Activated CD4-positive, alpha-beta T cell treated with anti-CD3 and anti-CD28 coated beads, Interleukin-2, amount 50 U/mL, for 48 hours (primary cell): ENCODE data around the gene TP53TG5.
A peak's percentile ranks its signal among the peaks of the same experiment; 100 is the strongest.

ENCODE experiments used
- DNase-seq, 2 experiments: peaks; one replicate each; pipeline ENCODE4 v3.0.0-alpha.2; 2020

The TP53TG5 gene

DNA sequence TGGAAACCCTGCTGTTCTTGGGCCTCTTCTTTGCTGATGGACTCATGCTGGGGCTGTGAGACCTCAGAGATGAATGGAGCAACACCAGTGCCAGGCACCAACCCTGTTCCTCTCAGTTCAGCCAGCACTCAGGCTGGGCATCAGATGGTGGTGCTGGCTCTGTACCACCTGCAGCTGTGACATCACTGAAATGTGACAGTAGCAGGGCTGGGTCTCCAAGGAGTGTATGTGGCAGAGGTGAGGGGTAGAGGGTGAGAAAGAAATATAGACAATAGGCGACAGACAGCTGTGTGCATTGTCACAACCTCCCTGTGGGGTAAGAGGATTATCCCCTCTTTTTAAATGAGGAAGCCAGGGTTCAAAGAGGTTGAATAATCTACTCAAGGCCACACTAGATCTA is at the start of gene TP53TG5:
TP53TG5 (minus strand) TSS at position 135 of the 400 bp plus-strand sequence; CDS start at position 46, 89 bp downstream.
- no peak for DNase-seq

DNA sequence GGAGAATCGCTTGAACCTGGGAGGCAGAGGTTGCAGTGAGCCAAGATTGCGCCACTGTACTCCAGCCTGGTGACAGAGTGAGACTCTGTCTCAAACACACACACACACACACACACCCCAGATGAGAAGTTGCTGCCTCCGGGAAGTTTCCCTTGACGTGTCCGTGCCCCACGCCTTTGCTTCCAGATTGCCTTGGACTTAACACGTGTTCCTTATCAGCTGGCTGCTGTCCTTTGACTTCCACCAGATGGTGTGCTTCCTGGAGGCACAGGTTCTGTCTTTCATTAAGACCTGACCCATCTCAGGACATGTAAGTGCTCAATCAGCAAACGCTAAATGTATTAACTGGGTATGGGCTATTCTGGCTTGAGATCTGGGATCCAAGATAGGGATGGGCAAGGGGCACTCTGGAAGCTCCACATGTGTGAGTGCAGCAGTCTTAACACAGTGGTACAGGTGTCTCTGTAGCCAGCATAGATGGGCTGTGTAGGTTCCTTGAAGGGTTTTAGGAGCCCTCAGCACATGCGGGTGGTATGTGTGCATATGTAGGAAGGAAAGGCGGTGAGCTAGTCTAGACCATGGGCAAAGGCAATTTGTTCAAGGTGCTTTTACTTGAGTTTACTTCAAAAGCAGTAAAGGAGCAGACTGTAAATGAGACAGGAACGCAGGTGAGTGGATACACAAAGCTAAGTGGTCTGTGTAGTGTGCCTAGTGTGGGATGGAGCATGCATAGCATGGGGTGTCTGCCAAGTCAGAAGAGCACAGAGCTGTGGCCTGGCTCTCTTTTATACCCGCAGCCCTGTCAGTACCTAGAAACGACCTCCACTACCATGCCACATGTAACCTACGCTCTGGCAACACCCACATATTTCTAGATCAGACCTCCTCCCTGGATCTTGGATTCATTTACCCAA is 49.4 kb upstream of the TP53TG5 start:
- no peak for DNase-seq

DNA sequence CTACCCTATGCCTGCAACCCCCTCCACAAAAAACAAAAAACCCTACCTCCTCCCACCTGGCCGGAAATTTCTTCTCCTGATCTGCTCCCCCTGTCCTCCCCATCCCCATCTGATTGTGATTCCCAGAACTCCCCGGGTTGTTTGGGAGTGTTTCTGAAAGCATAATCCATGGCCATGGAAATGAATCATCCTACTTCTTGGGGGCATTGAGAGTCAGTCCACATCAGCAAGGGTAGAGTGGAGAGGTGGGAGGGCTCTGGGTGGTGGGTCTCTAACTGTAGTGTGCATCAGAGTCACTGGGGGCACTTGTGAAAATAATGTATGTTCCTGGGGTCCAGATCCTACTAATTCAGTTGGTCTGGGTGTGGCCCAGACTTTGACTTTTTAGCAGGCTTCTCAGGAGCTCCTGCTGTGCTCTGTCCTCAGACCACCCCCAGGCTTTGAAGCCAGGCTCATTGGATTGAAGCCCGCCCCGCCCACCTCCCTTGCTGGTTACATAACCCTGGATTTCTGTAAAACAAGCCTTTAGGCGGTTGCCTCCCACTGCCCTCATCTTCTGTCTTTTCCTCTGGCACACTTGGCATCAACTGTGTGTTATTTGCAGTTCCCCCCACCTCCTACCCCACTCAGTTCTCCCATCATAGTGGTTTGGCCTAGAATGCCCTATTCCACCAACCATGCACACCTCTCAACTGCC is 48.3 kb upstream of the TP53TG5 start:
- DNase-seq = no peak

DNA sequence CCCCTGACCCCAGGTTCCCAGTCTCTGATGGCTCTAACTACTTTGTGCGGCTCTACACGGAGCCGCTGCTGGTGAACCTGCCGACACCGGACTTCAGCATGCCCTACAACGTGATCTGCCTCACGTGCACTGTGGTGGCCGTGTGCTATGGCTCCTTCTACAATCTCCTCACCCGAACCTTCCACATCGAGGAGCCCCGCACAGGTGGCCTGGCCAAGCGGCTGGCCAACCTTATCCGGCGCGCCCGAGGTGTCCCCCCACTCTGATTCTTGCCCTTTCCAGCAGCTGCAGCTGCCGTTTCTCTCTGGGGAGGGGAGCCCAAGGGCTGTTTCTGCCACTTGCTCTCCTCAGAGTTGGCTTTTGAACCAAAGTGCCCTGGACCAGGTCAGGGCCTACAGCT is 47.4 kb upstream of the TP53TG5 start:
- DNase-seq = no peak

DNA sequence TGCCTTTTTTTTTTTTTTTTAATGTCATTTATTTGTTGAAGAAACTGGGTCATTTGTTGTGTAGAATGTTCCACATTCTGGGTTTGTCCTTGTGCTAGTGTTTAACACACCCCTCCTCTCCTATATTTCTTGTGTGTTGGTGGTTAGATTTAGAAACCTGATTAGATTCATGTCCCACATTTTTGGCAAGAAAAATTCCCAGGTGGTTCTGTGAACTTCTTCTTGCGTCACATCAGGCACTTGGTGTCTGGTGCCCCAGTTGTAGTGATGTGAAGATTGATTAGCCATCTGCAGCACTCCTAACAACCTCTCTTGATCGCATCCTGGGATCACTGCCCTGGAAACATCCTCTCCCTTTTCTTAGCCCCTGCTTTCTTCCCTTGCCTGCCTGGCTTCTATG is 45.6 kb upstream of the TP53TG5 start:
- no peak for DNase-seq

DNA sequence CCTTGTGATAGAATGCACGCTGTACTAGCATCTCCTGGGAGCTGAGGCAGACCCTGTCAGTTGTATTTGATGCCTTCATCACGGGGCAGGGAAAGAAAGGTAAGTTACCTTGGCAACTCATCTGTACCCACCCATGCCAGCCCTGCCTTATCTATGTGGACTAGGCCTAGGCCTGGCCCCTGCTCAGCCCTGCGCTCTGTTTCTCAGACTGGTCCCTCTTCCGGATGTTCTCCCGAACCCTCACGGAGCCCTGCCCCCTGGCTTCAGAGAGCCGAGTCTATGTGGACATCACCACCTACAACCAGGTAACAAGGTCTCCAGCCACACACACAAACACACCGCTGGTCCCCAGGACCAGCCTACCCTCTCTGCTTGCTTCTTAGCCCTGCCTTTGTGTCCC is 42.0 kb upstream of the TP53TG5 start:
- no peak for DNase-seq

DNA sequence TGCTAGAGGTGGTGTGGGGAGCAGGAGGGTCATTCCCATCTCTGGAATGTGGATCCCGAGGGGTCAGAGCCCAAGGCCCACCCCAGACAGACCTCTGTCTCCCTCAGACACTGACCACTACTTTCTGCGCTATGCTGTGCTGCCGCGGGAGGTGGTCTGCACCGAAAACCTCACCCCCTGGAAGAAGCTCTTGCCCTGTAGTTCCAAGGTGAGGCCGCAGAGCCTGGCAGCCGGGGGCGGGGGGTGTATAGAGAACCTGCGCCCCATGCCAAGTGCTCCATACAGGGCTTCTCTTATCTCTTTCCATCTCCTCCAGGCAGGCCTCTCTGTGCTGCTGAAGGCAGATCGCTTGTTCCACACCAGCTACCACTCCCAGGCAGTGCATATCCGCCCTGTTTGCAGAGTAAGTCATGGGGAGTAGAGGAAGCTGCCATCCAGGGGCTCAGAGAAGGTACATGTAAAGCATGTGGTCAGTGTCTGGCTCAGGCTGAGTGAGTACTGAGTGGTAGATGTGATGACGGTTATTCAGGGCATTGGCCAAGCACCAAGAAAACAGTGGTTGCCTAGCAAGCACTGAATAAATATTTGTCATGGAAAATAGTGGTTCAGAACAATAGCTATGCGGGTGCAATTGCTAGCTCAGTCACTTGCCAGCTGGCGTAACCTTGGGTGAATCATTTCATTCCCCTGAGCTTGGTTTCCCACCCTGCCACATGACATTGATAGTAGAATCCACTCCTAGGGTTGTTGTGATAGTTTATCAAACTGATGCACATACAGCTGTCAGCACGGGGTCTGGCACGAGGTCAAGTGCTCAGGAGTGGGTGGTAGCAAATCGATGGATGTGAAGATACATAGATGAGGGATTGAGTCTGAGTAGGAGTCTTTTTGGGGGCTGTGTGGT is 41.3 kb upstream of the TP53TG5 start:
- DNase-seq = peak; percentile 12 to 30

DNA sequence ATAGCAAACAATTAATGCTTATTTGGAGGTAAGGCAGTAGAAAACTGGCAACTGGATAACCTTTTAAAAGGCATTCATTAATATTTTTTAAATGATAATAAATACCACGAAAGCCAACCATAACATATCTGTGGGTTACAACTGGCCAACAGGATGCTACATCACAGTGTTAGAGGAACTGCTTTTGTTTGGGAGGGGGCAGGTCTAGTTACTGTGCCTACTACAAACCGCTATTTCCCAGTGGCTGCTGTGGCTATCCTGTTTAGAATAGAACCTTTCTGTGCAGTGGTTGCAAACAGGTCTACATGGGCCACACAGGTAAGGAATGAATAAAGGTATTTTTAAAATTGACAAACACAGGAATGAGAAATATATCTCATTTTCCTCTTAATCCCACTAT is 38.8 kb upstream of the TP53TG5 start:
- no peak for DNase-seq

DNA sequence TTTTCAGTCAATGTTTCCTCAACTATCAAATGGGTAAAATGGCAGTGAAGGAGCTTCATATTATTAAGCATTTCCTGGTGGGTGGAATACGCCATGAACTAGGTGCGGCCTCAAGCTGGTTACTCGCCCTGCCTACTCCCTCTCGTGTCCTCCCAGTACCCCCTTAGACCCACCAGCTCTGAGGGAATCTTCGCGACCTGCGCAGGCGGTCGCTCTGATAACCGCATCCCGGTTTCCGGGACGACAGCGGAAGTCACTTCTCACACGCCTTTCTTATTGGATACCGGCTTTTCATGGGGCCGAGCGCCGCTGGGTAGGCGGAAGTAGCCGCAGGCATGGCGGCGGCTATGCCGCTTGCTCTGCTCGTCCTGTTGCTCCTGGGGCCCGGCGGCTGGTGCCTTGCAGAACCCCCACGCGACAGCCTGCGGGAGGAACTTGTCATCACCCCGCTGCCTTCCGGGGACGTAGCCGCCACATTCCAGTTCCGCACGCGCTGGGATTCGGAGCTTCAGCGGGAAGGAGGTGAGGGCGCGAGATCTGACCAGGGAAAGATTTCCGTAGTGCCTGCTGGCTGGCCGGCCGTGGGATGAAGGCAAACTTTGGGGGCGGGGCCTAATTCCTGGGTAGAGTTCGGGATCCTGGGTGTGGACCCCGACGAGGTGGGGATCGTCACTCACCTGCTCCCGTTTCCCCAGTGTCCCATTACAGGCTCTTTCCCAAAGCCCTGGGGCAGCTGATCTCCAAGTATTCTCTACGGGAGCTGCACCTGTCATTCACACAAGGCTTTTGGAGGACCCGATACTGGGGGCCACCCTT is 37.9 kb upstream of the TP53TG5 start, which contains the start of gene PIGT:
PIGT (plus strand) TSS at position 320 of the 816 bp plus-strand sequence; CDS start at position 336, 16 bp downstream.
- peak; percentile 81 to 88 for DNase-seq

DNA sequence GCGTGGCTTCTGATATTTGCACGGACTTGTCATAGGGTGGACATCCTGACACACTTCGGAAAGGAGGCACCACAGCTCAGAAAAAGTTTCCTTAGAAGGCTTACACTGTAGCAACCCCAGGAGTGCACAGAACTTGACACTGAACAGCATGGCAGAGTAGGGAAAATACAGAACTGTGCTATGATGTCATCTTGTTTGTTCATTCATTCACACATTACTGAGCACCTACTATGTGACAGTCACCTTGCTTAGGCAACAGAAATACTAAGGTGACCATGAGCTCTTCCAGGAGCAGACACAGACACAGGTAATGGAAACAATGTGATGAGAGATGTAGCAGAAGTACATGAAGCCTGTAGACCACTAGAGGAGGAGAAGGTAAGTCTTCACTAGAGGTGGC is 35.4 kb upstream of the TP53TG5 start:
- no peak for DNase-seq

DNA sequence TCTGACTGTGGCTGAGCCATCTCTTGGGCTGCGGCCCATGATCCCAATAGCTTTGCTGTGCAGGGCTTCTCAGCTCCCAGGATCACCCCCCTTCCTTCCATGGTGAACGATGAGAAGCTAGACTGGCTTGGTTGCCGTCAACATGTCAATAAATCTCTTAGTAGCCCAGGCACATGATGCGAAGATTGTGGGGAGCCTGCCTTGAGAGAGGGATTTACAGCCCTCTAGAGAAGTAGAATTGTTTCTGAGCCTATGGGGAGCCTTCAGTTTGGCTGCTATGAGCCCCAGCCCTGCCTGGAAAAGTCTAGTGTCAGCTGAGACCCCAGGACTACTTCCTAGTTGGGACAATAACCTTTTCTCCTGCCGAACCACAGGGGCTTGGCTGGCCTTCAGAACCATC is 34.5 kb upstream of the TP53TG5 start:
- DNase-seq = no peak

DNA sequence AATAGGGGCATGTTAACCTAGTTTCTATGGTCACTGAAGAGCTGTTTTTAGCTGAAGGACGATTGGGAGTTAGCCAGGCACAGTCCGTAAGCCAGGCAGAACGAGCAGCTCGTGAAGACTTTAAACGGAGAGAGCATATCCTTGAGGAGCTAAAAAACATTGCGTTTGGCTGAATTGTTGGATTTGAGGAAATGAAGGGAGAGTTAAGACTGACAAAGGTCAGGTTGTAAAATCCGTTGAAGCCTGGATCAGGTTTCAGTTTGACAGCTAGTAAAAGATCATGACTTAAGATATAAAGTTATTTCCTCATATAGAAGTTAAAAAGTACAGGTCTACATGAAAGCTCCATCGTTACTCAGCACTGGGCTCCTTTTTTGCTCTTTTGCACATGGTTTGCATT is 32.8 kb upstream of the TP53TG5 start:
- DNase-seq = no peak

DNA sequence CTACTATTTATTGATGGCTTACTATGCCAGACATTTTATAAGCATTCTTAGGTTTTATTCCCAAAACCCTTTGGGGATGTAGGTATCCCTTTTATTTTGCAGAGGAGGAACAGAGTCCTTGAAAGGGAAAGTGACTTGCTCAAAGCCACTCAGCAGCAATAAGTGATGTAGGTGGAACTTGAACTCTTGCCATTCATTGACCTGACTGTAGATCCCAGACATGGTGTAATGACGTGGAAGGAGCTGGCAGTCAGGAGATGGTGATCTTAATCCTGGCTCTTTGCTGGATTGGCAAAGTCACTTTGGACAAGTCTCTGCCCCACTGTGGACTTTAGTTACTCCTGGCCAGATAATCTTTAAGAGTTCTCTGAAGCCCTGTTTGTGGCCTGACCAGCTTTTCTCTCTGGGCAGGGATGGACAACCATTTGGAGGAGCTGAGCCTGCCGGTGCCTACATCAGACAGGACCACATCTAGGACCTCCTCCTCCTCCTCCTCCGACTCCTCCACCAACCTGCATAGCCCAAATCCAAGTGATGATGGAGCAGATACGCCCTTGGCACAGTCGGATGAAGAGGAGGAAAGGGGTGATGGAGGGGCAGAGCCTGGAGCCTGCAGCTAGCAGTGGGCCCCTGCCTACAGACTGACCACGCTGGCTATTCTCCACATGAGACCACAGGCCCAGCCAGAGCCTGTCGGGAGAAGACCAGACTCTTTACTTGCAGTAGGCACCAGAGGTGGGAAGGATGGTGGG is 31.6 kb upstream of the TP53TG5 start:
- DNase-seq = no peak

DNA sequence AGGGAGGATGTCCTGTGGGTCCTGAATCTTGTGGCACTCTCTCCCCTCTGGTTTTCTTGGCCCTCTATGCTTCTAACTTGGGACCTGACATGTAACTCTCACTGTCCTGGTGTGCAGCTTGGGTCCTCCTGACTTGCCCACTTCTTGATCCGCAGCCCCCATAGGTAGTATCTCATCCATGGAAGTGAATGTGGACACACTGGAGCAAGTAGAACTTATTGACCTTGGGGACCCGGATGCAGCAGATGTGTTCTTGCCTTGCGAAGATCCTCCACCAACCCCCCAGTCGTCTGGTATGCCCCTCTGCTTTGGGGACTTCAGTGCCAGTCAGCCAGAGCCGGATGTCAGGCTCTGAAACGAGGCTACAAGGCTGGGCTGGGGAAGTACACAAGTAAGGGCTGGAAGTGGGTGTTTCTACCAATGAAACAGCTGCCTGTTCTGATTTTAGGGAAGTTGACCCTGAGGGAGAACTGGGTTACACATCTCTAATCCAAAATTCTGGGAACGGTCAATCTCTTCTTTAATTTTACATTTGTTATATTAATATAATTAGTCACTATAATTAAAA is 30.6 kb upstream of the TP53TG5 start:
- DNase-seq = no peak

DNA sequence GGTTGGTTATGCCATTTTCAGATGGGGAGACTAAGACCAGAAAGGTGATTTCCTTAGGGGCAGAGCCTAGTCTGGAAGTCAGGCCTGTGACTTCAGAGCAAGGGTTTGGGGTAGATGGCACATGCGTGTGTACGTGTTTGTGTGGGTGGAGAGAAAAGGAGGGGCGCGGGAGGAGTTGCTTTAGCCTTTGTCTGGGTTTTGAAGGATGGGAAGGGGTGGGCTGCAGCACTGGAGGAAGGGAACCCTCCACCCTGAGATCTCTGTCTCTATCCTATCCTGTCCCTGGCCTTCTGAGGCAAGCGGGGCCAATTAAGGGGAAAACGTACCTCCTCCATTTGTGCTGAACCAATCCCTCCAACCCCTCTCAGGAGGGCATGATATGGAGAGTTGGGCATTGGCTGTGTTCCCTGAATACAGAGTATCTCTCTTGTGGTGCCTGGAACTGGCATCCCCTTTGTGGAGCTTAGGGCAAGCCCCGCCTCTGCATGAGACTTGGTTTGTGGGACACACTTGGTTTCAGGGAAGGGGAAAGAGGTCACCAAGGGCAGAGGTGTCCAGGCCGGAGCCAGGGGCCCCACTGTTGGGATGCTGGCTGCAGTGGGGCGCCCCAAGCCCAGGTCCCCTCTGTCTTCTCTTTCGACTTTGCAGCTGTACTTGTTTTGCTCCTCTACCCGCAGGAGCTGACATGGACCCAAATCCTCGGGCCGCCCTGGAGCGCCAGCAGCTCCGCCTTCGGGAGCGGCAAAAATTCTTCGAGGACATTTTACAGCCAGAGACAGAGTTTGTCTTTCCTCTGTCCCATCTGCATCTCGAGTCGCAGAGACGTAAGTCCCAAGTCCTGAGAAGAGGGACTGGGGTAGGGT is 29.9 kb upstream of the TP53TG5 start, which contains the start of gene DBNDD2:
DBNDD2 (plus strand) TSS at position 507 of the 863 bp plus-strand sequence; CDS start at position 686, 179 bp downstream.
- peak in 1 of 2 experiments; percentile 15 for DNase-seq

DNA sequence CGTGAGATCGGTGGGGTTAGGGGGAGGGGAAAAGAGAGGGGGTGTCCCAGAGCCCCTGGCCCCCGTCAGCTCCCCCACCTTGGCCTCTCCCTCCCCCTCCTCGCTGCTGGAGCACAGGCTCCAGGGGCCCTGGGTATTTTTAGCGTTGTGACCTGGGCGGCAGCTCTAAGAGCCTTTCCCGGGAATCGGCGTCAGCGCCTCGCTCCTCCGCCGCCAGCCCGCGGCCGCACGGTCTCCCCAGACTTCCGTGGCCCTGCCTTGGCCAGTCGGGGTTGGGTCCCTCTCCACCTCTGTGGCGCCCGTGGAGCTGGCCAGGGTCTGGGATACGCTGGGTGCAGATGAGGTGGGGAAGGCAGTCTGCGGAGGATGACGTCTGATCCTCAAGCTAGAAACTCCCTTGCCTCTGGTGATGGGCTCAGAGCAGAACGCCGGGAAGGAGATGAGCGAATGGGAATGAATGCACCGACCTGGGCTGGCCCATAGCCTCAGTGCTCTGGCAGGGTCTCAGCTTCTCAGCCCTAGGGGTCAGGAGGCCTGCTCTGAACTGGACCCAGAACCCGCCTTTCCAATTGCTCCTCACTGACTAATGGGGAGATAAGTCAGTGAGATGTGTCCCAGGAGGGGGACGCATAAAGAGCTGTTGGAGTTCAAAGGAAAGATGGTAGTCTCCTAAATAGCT is 29.1 kb upstream of the TP53TG5 start:
- DNase-seq = peak in 1 of 2 experiments; percentile 20

DNA sequence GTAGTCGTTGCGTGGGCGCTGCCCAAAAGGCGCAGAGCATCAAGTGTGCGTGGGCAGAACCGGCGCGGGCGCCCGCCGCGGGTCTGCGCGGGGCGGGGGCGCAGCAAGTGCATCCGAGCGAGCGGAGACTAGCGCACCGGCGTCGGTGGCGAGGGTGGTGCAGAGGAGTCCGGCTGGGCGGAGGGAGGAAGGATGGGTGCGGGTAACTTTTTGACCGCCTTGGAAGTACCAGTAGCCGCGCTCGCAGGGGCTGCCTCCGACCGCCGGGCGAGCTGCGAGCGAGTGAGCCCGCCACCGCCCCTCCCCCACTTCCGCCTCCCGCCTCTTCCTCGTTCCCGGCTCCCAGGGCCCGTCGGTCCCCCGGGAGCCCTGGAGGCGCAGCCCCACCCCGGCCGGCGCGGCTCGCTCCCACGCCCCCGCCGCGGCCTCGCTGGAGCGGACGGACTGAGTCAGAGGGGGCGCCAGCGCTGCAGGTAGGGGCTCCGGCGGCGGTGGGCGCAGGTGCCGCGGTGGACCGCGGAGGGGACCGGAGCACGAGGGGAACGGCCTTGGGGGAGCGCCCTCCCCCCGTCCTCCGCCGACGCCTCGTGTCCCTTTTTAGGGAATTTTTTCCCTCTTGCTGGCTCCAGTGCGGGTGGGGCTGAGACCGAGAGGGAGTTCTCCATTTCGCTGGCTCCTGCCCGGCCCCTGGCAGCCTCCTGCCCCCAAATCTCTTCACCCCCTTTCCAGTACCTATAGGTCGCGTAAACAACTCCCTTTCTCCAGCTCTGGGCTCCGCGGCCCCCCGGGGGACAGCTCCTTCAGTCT is 28.3 kb upstream of the TP53TG5 start:
- DNase-seq = peak; percentile 54 to 60
